Retina (tissue), 1 donor: Measurements from ENCODE around the gene GSTM5.
"Not testable (repeated sequence)": the region's sequence is repeated elsewhere in the genome, so short reads cannot be mapped to it uniquely, and the experiment has no call there.

Experiments
- DNase-seq: peaks from one replicate; pipeline ENCODE4 v3.0.0-alpha.2; 2016

GSTM5 gene

GRCh38 chr1:109762821-109763645, 51.0 kb downstream of the GSTM5 start:
- DNase-seq, result no peak

- DNase-seq, result no peak
Observed at GRCh38 chr1:109763646-109764415, 51.8 kb downstream of the GSTM5 start, which contains the start of gene EPS8L3. Gene EPS8L3 (minus strand): TSS chr1:109763923. CDS start chr1:109761749, 2,174 bp downstream.

GRCh38 chr1:109764561-109765482, 52.8 kb downstream of the GSTM5 start:
- no peak for DNase-seq

GRCh38 chr1:109765483-109765815, 53.4 kb downstream of the GSTM5 start:
- DNase-seq, result no peak

- no peak for DNase-seq
Observed at GRCh38 chr1:109765896-109766615, 54.0 kb downstream of the GSTM5 start.

- DNase-seq, result not testable (repeated sequence)
Observed at GRCh38 chr1:109766991-109767636, 55.1 kb downstream of the GSTM5 start.
